Measurements from ENCODE around the gene TRAM2. TPM values are rescaled to one million over a fixed set of nuclear protein-coding genes. Genes with fewer than 3 reads are reported as not detected.
A peak's percentile ranks its signal among the peaks of the same experiment; 100 is the strongest.

Gene TRAM2
- total RNA-seq, 2 donors from 2014 or later, result 16.9 to 20.5 TPM

DNA sequence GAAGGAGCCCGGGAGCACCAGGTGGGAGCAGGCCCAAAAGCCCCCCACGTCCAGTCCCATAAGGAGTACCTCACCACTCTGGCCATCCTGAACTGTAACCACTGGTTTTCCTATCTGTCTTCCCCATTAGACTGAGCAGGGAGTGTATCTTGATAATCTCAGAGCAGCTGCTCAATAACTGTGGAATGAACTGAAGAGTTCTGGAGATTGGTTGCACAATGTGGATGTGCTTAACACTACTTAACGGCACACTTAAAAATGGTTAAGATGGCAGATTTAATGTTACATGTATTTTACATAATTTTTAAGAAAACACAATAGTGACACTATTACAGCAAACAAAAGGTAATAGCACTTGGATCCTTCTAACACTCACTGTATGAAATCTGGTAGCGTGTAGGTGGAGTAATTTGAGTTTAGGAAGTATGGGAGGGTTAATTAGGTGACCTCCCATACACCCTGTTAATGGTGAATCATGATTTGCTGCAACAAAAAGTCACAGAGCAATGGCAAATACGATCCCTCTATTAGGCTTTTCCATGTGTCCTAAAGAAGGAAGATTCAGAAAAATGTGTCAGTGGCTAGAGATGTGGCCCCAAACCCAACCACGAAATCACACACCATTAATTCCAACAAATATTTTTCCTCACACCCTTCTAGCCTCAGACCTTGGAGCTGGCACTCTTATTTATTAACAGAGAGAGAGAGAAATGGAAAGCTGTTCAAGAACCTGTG lies 18.4 kb downstream of the TRAM2 start:
- Histone ChIP-seq H3K9me3 (ENCODE audit: control insufficient read depth, low read length) (no peaks in the 10 kb centered on the region), H3K9ac (ENCODE audit: extremely low read depth, low read length, poor library complexity, severe bottlenecking) (no peak overlapping the region), H3K27ac (ENCODE audit: low read depth, low read length) (no peak overlapping the region), H3K4me1 (ENCODE audit: control insufficient read depth, insufficient read depth, low read length) (peaks cover 9% of the 10 kb centered on the region), H3K27me3 (ENCODE audit: control insufficient read depth, insufficient read depth, low read length, poor library complexity, severe bottlenecking) (no peaks in the 10 kb centered on the region), H3K4me3 (ENCODE audit: low read length) (no peak overlapping the region), H3K36me3 (ENCODE audit: control insufficient read depth, insufficient read depth, low read length) (peaks cover 4% of the 10 kb centered on the region)
- H3K4me1 Mint-ChIP-seq, result peaks cover 30% of the 10 kb centered on the region
- H3K4me3 Mint-ChIP-seq, result no peak overlapping the region
- no peaks in the 10 kb centered on the region for H3K9me3 Mint-ChIP-seq
- TF ChIP-seq, protein P1, sequence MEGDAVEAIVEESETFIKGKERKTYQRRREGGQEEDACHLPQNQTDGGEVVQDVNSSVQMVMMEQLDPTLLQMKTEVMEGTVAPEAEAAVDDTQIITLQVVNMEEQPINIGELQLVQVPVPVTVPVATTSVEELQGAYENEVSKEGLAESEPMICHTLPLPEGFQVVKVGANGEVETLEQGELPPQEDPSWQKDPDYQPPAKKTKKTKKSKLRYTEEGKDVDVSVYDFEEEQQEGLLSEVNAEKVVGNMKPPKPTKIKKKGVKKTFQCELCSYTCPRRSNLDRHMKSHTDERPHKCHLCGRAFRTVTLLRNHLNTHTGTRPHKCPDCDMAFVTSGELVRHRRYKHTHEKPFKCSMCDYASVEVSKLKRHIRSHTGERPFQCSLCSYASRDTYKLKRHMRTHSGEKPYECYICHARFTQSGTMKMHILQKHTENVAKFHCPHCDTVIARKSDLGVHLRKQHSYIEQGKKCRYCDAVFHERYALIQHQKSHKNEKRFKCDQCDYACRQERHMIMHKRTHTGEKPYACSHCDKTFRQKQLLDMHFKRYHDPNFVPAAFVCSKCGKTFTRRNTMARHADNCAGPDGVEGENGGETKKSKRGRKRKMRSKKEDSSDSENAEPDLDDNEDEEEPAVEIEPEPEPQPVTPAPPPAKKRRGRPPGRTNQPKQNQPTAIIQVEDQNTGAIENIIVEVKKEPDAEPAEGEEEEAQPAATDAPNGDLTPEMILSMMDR (conservative IDR thresholded peaks at IDR 0.05), result no peak
- WGBS, 2 experiments (ENCODE audit: insufficient coverage in 1 of 2, insufficient read length in 1 of 2), result 80 to 84% methylated on average over 2 to 5 of the region's 6 CpGs
- DNase-seq, result no peak
- no peaks in the 10 kb centered on the region for H3K27me3 Mint-ChIP-seq (ENCODE audit: insufficient read depth)
- H3K27ac Mint-ChIP-seq, result peak overlapping the region; percentile 67
- H3K36me3 Mint-ChIP-seq (ENCODE audit: low read depth), result peaks cover 5% of the 10 kb centered on the region

DNA sequence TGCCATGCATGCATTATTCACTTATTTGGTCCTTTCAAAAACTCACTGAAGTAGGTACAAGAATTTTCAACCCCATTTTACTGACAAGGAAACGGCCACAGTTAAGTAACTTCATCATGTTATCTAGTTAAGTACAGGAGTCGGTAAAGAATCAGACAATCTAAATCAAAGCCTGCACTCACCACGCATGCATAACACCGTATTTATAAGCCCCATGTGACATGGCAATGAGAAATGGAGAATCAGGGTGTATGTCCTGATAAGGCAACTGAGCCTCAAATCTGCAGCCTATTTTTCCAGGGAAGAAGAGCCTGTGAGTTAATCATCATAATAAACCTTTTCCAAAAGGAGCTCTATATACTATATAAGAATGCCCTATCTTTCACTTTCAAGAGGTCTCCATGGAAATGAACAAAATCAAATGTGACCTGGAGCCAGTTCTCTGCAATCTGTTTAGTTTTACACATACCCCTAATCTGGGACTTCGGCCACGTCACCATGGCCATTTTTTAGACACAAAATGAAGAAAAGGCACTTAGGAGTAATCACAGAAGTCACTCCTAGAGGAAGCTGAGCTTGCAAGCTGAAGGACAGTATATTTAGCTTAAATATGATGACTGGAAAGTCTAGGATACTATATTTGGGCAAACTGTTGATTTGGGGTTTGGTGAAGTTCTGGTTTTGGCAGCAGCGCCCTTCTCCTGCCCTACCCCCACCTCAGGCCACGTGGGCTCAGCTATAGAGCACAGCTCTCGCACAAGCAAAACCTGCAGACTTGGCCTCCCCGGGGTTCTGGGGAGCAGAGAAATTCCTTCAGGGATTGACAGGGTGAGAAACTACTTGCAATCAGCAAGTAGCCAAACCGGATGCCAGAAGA lies 19.2 kb downstream of the TRAM2 start:
- H3K9me3 ChIP-seq (ENCODE audit: control insufficient read depth, low read length), result no peaks in the 10 kb centered on the region
- TF ChIP-seq, protein P1 (conservative IDR thresholded peaks at IDR 0.05), result no peak
- no peaks in the 10 kb centered on the region for H3K36me3 ChIP-seq (ENCODE audit: control insufficient read depth, insufficient read depth, low read length)
- H3K4me1 Mint-ChIP-seq, result peaks cover 36% of the 10 kb centered on the region
- H3K9ac ChIP-seq (ENCODE audit: extremely low read depth, low read length, poor library complexity, severe bottlenecking), result no peak overlapping the region
- peak; percentile 88 for DNase-seq
- H3K27ac Mint-ChIP-seq, result peak overlapping the region; percentile 67
- H3K9me3 Mint-ChIP-seq, result no peaks in the 10 kb centered on the region
- peaks cover 9% of the 10 kb centered on the region for H3K4me1 ChIP-seq (ENCODE audit: control insufficient read depth, insufficient read depth, low read length)
- H3K36me3 Mint-ChIP-seq (ENCODE audit: low read depth), result peaks cover 5% of the 10 kb centered on the region
- no peaks in the 10 kb centered on the region for H3K27me3 ChIP-seq (ENCODE audit: control insufficient read depth, insufficient read depth, low read length, poor library complexity, severe bottlenecking)
- H3K27ac ChIP-seq (ENCODE audit: low read depth, low read length), result no peak overlapping the region
- 73% methylated on average over 4 to 11 of the region's 11 CpGs for WGBS, 2 experiments (ENCODE audit: insufficient coverage in 1 of 2, insufficient read length in 1 of 2)
- no peak overlapping the region for H3K4me3 ChIP-seq (ENCODE audit: low read length)
- H3K27me3 Mint-ChIP-seq (ENCODE audit: insufficient read depth), result no peaks in the 10 kb centered on the region
- H3K4me3 Mint-ChIP-seq, result no peak overlapping the region

DNA sequence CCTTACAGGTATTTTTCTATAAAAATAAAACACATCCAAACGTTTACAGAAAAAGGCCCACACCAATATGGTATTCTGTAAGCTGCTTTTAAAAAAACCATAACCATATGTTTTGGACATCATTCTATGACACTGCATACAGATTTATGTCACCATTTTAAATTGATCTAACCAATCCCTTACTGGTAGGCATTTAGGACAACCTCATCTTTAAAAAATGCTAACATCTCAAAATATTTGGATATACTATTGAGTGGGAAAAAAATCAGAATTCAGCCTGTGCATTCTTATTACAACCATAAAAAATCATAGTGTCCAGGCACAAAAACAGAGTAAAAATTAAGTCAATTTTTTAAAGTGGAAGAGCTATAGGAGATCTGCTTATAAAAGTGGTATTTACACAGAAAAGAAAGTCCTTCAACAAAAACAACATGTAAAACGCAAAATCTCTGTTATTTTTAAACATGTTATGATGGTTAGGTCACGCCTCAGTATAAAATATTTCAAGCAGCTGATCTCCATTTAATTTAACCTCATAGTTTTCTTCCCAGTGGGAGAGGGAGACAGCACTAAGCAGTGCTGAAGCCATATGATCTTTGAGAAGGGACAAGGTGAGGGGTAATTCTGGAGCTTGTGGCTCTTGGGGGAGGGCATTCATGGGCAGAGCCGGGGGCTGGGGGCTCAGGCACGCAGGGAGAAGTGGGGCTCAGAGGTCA lies 21.2 kb downstream of the TRAM2 start:
- TF ChIP-seq, protein P1 (conservative IDR thresholded peaks at IDR 0.05), result no peak
- no peaks in the 10 kb centered on the region for H3K27me3 ChIP-seq (ENCODE audit: control insufficient read depth, insufficient read depth, low read length, poor library complexity, severe bottlenecking)
- H3K4me1 ChIP-seq (ENCODE audit: control insufficient read depth, insufficient read depth, low read length), result peaks cover 25% of the 10 kb centered on the region
- DNase-seq, result no peak
- H3K4me3 Mint-ChIP-seq, result no peak overlapping the region
- H3K27ac Mint-ChIP-seq, result peak overlapping the region; percentile 82
- WGBS, 2 experiments (ENCODE audit: insufficient coverage in 1 of 2, insufficient read length in 1 of 2), result 74 to 79% methylated on average over 3 to 4 of the region's 5 CpGs
- no peak overlapping the region for H3K4me3 ChIP-seq (ENCODE audit: low read length)
- no peaks in the 10 kb centered on the region for H3K9me3 Mint-ChIP-seq
- peaks cover 2% of the 10 kb centered on the region for H3K36me3 Mint-ChIP-seq (ENCODE audit: low read depth)
- H3K9ac ChIP-seq (ENCODE audit: extremely low read depth, low read length, poor library complexity, severe bottlenecking), result no peak overlapping the region
- H3K27me3 Mint-ChIP-seq (ENCODE audit: insufficient read depth), result no peaks in the 10 kb centered on the region
- H3K36me3 ChIP-seq (ENCODE audit: control insufficient read depth, insufficient read depth, low read length), result no peaks in the 10 kb centered on the region
- H3K4me1 Mint-ChIP-seq, result peaks cover 55% of the 10 kb centered on the region
- H3K27ac ChIP-seq (ENCODE audit: low read depth, low read length), result no peak overlapping the region
- H3K9me3 ChIP-seq (ENCODE audit: control insufficient read depth, low read length), result no peaks in the 10 kb centered on the region
